ENCODE results near the gene STRIT1. TPM values are rescaled to one million over a fixed set of nuclear protein-coding genes. Genes with fewer than 3 reads are reported as not detected.

The STRIT1 gene
- polyA plus RNA-seq, 3 donors, result not detected

DNA sequence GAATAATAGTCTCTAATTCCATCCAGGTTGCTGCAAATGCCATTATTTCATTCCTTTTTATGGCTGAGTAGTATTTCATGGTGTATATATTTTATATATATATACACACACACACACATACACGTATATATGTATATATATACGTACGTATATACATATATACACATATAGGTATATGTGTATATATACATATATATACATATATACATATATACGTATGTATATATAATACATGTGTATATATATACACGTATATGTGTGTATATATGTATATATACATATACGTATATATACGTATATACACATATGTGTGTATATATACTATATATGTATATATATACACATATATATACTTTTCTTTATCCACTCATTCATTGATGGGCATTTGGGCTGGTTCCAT lies 13.7 kb upstream of the STRIT1 start:
- Histone ChIP-seq H4K20me1 (ENCODE audit: insufficient read depth, low read length) (no peaks in the 10 kb centered on the region), H3K4me2 (replicated peaks; ENCODE audit: extremely low read depth, low read length, poor library complexity, severe bottlenecking) (no peak overlapping the region), H3K4me1 (ENCODE audit: control insufficient read depth in 1 of 2, insufficient read depth in 2 of 2, low read length in 2 of 2) (no peaks in the 10 kb centered on the region), H3K9ac (ENCODE audit: insufficient read depth, low read length, poor library complexity, severe bottlenecking) (no peak overlapping the region), H3K27me3 (ENCODE audit: control insufficient read depth in 2 of 2, insufficient read depth in 2 of 2, low read length in 2 of 2) (no peaks in the 10 kb centered on the region), H3K4me3 (replicated peaks in 1 of 3; ENCODE audit: low read depth in 2 of 3, low read length in 3 of 3) (no peak overlapping the region), H3K79me2 (ENCODE audit: insufficient read depth, low read length) (no peaks in the 10 kb centered on the region), H3K36me3 (replicated peaks in 1 of 2; ENCODE audit: control insufficient read depth in 1 of 2, insufficient read depth in 2 of 2, low read length in 2 of 2) (no peaks in the 10 kb centered on the region), H3K9me3 (replicated peaks in 1 of 2; ENCODE audit: control insufficient read depth in 1 of 2, insufficient read depth in 1 of 2, low read length in 2 of 2) (peaks cover 0 to 8% of the 10 kb centered on the region in 2 donors), H3K27ac (ENCODE audit: low read depth in 1 of 2, low read length in 2 of 2) (no peak overlapping the region), H2AFZ (ENCODE audit: insufficient read depth, low read depth, low read length, poor library complexity, severe bottlenecking) (no peak overlapping the region)
- Mint-ChIP-seq H3K4me1 (no peaks in the 10 kb centered on the region), H3K36me3 (no peaks in the 10 kb centered on the region), H3K4me3 (no peak overlapping the region), H3K27me3 (ENCODE audit: low read depth in 3 of 3) (no peaks in the 10 kb centered on the region), H3K27ac (no peak overlapping the region), H3K9me3 (peaks cover 3 to 10% (median 8%) of the 10 kb centered on the region in 7 donors)
- TF ChIP-seq, protein P1, sequence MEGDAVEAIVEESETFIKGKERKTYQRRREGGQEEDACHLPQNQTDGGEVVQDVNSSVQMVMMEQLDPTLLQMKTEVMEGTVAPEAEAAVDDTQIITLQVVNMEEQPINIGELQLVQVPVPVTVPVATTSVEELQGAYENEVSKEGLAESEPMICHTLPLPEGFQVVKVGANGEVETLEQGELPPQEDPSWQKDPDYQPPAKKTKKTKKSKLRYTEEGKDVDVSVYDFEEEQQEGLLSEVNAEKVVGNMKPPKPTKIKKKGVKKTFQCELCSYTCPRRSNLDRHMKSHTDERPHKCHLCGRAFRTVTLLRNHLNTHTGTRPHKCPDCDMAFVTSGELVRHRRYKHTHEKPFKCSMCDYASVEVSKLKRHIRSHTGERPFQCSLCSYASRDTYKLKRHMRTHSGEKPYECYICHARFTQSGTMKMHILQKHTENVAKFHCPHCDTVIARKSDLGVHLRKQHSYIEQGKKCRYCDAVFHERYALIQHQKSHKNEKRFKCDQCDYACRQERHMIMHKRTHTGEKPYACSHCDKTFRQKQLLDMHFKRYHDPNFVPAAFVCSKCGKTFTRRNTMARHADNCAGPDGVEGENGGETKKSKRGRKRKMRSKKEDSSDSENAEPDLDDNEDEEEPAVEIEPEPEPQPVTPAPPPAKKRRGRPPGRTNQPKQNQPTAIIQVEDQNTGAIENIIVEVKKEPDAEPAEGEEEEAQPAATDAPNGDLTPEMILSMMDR (IDR thresholded peaks at IDR 0.05), result no peak
- WGBS (ENCODE audit: insufficient coverage), result no CpG with 5 or more reads among the region's 7 CpGs
- intact Hi-C loops (cut with micrococcal nuclease), result no loop called here
- DNase-seq, result no peak

DNA sequence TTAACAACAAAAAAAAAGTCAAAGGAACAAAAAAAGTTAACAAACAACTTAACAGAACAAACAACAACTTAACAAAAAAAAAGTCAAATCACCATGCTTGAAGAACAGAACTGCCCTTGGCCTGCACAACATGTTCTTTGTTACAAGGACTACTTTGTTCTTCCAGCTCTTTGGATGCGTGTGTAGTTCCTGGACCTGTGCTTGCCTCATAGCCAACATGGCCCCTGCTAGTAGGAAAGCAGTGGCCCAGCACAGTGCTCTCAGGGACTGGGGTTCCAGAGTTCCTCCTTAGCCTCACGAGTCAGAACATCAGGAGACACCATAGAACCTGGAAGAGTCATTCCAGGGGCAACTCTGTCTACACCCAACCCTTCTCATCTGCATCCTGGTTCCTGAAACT lies 10.9 kb upstream of the STRIT1 start:
- intact Hi-C loops (cut with micrococcal nuclease), result no loop called here
- Mint-ChIP-seq H3K9me3 (peaks cover 0 to 7% (median 2%) of the 10 kb centered on the region in 7 donors), H3K4me3 (no peak overlapping the region), H3K27me3 (ENCODE audit: low read depth in 3 of 3) (no peaks in the 10 kb centered on the region), H3K36me3 (no peaks in the 10 kb centered on the region), H3K27ac (no peak overlapping the region), H3K4me1 (no peaks in the 10 kb centered on the region)
- no peaks in the 10 kb centered on the region for H4K20me1 ChIP-seq (ENCODE audit: insufficient read depth, low read length)
- no peak overlapping the region for H3K27ac ChIP-seq (ENCODE audit: low read depth in 1 of 2, low read length in 2 of 2)
- H3K4me1 ChIP-seq (ENCODE audit: control insufficient read depth in 1 of 2, insufficient read depth in 2 of 2, low read length in 2 of 2), result no peaks in the 10 kb centered on the region
- WGBS (ENCODE audit: insufficient coverage), result 100% methylated on average over 1 of the region's 2 CpGs
- no peak overlapping the region for H3K9ac ChIP-seq (ENCODE audit: insufficient read depth, low read length, poor library complexity, severe bottlenecking)
- TF ChIP-seq, protein P1 (IDR thresholded peaks at IDR 0.05), result no peak
- H3K4me3 ChIP-seq (replicated peaks in 1 of 3; ENCODE audit: low read depth in 2 of 3, low read length in 3 of 3), result no peak overlapping the region
- H3K27me3 ChIP-seq (ENCODE audit: control insufficient read depth in 2 of 2, insufficient read depth in 2 of 2, low read length in 2 of 2), result no peaks in the 10 kb centered on the region
- H3K36me3 ChIP-seq (replicated peaks in 1 of 2; ENCODE audit: control insufficient read depth in 1 of 2, insufficient read depth in 2 of 2, low read length in 2 of 2), result no peaks in the 10 kb centered on the region
- no peak for DNase-seq
- no peaks in the 10 kb centered on the region for H3K79me2 ChIP-seq (ENCODE audit: insufficient read depth, low read length)
- no peak overlapping the region for H3K4me2 ChIP-seq (replicated peaks; ENCODE audit: extremely low read depth, low read length, poor library complexity, severe bottlenecking)
- no peak overlapping the region for H2AFZ ChIP-seq (ENCODE audit: insufficient read depth, low read depth, low read length, poor library complexity, severe bottlenecking)
- peaks cover 0 to under 1% of the 10 kb centered on the region in 2 donors for H3K9me3 ChIP-seq (replicated peaks in 1 of 2; ENCODE audit: control insufficient read depth in 1 of 2, insufficient read depth in 1 of 2, low read length in 2 of 2)

Data from CD14-positive monocyte (primary cell).